Stromal cell of bone marrow (primary cell): ENCODE data around the gene FIBP.
"Not testable (repeated sequence)": the region's sequence is repeated elsewhere in the genome, so short reads cannot be mapped to it uniquely, and the experiment has no call there.

ENCODE experiments used
- DNase-seq: peaks from one replicate; pipeline ENCODE4 v3.0.0-alpha.2; 2012; ENCODE audit warnings: low read depth

Gene FIBP

DNA sequence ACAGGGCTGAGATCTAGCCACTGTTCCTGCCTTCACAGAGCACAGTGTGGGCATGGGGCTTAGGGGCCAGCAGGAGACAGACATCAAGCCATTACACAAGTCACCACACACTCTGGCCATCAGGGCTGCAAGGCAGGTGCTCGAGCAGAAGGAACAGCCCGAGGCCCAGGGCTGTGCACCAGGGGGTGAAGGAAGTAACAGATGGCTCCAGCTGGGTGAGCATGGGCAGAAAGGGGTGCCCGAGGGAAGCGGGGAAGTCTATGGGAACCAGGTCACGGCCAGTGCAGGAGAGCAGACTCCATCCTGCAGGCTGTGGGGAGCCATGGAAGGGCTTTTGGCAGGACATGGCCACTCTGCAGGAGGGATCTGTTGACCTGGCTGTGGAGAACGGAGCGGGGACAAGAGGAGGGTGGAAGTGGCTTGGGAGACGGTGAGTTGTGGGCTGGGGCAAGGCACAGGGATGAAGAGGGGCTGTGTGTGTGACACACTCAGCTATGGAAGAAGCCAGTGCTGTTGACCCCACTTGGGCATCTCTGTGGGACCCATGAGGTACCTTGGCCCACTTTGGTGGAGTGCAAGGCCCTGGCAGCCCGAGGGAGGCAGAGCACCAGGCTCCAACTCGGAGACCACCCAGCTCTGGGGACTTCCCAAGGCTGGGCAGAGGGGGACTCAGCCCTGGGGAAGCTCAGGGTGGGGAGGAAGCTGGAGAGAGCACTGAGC is 27.0 kb upstream of the FIBP start:
- DNase-seq, result no peak

DNA sequence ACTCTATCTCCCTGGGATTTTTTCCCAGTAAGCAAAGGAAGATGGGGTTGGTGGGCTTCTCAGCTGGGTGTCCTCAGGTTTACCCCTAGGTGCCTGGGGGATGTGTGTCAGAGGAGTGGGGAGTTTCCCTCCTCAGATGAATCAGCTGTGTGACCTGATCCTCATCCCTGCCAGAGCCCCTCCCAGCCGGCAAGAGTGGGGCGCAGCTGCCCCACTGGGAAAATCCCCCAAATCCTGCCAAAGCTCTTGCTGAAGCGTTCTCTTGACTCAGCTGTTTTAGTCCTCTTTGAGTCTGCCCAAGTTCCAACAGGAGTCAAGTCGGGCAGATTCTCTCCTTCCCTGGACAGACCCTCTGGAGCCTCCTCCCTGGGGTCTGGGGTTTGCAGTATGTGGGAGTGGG is 24.6 kb upstream of the FIBP start:
- peak; percentile 79 for DNase-seq

DNA sequence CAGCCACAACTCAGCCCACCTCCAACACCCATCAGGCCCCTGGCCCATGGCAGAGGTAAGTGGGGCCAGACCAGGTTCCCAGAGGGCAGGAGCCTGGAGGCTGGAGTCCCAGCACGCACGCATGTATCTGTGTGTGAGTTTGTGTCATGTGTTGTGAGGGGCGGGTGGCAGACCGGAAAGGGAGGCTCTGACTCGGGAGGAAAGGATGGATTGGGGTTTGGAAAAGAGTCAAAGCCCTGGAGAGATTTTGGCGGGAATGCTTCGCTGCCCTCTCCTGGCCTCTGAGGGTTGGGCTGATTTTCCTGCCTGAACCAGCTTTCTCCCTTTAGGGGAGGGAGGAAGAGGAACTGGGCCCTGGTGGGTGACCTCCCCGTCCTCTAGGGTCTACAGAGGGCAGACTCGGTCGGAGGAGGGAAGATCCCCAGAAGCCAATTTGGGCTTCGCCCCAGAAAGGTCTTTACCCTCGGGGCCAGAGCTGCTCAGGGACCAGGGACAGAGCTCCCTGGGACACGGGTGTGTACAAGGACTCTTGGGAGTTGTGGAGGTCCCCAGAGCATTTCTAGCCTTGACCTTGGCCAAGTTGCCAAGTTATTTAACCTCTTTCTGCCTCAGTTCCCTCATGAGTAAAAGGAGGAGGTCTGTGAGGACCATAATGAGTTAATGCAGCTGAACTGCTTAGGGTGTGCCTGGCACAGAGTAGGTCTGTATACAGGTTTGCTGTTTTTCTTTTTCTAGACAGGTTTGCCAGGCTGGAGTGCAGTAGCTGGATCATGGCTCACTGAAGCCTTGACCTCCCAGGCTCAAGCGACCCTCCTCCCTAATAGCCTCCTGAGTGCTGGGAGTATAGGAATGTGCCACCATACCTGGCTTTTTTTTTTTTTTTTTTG is 23.7 kb upstream of the FIBP start:
- DNase-seq, result peak; percentile 93

DNA sequence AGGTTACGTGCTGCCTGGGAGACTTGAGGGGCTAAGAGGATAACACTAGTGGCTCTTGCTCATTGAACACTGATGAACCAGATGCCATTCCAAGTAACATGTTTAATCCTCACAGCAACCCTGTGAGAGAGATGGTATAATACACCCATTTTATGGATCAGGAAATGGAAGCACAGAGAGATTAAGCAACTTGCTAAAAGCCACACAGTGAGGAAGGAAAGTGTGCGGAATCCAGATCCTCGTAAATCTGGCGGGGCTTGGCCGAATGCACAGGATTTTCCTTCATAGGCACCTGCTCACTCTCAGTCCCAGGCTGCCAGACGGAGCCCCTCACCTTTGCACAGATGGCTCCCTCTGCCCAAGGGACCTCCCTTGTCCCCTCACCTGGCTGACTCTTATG is 19.6 kb upstream of the FIBP start:
- no peak for DNase-seq

DNA sequence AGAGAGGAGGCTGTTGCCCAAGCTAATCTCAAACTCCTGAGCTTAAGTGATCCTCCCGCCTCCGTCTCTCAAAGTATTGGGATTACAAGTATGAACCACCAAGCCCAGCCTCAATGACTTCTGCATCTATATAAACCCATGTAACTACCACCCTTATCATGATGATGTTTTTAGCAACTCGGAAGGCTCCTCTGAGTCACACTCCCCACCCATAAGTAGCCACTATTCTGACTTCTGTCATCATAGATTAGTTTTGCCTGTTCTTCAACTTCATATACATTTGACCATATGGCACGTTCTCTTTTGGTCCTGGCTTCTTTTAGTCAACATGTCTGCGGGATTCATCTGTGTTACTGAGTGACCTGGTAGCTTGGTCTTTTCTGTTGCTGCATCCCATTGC is 18.3 kb upstream of the FIBP start:
- DNase-seq, result no peak

DNA sequence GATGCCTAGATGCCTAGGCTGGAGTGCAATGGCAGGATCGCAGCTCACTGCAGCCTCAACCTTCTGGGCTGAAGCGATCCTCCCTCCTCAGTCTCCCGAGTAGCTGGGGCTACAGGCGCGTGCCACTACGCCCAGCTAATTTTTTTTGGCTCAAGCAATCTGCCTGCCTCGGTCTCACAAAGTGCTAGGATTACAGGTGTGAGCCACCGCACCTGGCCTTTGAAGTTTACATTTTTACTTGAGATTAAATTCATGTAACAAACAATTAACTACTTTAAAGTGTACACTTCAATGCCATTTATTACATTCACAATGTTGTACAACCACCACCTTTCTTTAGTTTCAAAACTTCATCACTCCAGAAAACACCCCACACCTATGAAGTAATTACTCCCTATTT is 15.4 kb upstream of the FIBP start:
- no peak for DNase-seq

DNA sequence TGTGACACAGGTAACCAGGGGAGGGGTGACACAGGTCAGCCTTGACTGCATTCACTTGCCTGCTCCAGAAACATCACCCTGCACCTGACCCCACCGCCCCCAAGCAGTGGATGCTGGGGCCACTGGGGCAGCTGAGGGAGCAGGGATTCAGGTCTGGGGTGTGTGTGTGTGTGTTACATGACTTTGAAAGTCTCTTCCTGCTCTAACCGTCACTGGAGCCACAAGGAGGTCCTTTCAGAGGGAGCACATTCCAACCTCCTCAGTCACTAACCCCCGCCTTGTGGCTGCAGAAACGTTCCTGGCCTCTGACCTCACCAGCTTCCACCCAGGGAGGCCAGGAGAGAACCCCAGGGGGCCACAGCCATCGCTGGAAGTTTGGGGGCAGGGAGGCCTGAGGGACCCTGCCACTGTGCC is 14.8 kb upstream of the FIBP start:
- peak; percentile 69 for DNase-seq

DNA sequence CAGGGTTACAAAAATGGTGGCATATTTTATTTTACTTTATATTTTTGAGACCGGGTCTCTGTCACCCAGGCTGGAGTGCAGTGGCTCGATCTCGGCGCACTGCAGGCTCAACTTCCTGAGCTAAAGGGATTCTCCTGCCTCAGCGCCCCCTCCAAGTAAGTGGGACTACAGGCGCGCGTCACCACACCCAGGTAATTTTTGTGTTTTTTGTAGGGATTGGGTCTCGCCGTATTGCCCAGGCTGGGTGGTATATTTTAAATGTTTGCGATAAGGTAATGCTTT is 12.6 kb upstream of the FIBP start:
- DNase-seq, result no peak

DNA sequence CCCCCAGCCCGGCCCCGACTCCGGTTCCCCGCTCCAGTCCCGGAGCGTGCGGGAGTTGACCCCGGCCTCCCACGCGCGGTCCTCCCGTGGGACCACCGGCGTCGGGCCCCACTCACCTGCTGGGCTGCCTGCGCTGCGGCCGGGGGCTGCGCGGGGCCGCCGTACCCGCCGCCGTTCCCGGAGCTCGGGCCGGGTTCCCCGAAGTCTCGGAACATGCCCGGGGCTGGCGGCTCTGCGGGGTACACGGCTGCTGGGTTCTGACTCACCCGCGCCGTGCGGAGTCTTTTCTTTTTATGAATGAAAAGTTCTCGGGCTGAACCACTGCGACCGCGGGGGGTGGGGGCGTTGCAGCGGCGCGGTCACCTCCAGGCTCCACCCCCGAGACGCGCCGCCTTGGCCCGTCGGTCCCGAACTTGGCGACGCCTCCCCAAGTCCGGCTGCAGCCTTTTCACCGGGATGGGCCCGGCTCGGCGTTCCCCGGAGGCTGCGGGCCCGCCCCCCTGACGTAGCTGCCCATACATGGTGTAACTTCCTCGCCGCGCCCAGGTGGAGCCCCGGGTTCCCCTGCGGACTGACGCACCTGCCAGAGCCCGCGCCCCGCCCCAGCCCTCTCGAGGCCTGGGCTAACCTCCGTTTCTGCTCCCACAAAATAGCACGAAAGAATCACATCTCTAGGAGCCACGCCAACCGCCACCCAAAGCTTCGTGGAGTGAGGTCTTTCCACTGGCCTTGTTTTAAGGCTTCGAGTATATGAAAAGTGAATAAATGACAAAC is 12.0 kb upstream of the FIBP start, which contains the start of gene FOSL1:
FOSL1 (minus strand) TSS at position 264 of the 774 bp plus-strand sequence; CDS start at position 215, 49 bp downstream.
- DNase-seq, result peak; percentile 92

DNA sequence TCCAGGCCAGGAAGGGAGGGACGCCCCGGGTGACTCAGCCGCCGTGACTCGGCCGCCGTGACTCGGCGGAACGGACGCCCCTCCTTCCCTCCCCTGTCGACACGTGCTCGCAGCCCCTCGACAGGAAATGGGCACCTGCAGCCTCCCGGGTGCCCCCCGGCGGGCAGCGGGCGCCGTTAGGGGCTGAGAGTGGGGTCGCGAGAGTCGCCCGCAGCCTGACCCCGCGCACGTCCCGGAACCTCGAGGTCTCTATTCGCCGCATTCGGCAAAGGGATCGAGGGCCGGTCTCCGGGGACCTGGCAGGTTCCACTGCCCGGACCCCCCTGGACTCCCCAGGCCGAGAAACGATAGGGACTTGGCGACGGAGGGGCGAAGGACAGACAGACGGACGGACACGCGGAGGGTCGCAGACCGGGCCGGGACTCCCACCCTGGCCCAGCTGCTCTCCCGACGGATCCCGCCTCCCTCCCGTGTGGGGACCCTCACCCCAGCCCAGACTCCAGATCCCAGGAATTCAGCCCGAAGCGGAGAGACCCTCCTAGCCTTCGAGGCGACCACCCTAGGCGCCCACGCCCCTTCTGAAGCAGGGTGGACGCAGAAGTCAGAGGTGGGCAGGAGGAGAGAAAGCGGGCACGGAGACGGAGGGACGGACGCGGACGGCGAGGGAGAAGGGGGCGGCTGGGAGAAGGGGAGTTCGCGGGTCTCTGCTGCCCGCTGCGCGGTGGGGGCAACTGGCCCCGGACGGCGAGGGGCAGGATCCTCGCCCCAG is 11.3 kb upstream of the FIBP start:
- DNase-seq, result peak; percentile 64

DNA sequence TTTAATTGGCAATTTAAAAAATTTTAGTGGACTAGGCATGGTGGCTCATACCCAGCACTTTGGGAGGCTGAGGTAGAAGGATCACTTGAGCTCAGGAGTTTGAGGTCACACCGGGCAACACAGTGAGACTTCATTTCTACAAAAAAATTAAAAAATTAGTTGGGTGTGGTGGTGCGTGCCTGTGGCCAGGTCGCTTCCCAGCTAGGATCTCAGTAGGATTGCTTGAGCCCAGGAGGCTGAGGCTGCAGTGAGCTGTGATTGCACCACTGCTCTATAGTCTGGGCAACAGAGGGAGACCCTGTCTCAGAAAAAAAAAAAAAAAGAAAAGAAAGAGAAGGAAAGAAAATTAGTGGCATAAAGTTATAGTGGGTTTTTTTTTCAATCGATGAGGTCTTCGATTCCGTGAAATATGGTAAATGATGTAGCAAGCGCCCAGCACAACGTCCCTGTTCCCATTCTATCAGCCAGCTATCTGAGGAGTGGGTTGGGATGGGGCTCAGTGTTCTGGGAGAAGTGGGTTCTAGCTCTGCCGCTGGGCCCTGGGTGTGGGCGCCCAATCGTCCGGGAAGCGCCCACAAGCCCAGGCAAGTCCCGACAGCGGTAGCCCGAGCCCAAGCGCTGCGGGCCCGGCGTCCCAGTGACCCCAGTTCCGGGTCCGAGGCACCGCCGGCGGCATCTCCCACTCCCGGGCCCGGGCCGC is 10.5 kb upstream of the FIBP start:
- DNase-seq, result no peak

DNA sequence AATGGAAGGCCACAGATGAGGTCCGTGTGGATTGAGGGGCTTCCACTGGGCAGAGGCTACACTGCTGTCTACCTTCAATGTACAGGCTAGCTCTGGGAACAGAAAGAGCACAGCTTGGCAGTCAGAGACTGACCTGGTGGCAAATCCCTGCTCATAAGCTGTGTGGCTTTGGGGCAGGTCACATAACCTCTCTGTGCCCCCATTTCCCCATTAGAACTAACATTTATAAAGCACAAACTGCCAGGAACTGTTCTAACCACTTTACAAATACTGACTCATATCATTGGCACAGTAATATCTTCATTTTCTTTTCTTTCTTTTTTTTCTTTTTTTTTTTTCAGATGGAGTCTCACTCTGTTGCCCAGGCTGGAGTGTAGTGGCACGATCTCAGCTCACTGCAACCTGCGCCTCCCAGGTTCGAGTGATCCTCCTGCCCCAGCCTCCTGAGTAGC is 8.8 kb upstream of the FIBP start:
- no peak for DNase-seq

DNA sequence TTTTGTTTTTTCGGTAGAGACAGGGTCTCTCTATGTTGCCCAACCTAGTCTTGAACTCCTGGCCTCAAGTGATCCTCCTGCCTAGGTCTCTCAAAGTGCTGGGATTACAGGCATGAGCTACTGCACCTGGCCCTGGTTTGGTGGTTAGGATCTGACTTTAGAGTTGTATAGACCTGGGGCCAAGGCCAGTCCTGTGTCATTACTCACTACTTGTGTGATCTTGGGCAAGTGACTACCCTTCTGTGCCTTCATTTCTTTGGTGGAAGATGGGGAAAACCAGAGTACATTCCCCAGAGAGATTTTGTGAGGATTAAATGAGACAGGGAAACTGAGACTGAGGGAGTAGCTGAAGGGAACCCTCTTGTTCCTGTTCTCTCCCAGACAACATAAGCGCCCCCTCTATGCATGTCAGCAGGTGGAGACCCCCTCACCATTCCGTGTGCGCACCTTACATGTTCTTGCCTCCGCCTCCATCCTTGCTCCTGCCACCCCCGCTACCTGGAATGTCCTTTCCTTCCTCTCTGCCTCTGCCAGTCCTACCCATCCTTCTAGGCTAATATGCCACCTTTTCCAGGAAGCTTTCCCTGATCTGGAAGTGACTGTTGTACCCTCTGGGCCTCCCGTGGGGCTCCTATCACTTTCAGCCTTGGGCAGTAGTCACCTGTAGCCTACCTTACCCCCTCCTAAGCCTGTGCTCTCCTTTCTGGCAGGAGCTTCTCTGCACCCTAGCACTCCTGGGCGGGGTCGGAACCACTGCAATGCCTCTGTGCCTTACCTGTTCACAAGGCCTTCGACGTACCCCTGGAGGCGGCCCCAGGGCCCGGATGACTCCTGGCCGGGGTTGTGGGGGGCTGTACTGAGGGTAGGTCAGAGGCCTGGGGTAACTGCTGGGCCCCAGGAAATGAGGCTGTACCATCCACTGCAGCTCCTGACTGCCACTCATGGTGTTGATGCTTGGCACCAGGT is 8.0 kb upstream of the FIBP start:
- no peak for DNase-seq

DNA sequence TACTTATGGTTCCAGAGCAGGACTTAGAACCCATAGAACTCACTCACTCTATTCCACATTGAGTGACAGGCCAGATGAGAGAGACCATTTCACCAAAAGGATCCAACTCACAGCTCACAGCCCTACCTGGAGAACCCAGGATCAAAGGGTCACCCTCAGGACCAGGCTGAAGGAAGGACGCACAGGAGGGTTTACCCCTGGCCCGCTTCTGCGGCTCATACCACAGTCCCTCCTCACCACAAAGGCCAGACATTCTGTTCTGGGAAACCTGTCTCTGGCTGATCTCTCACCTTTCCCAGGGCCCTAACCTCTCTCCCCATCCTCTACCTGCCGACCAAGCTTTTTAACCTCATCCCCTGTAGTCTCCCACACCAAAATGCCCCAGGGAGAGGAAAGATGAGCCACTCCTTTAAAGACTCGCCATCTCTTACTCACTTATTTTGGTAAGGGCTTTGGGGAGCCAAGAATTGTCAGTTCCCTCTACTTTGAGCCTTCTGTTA is 7.3 kb upstream of the FIBP start:
- DNase-seq, result no peak

DNA sequence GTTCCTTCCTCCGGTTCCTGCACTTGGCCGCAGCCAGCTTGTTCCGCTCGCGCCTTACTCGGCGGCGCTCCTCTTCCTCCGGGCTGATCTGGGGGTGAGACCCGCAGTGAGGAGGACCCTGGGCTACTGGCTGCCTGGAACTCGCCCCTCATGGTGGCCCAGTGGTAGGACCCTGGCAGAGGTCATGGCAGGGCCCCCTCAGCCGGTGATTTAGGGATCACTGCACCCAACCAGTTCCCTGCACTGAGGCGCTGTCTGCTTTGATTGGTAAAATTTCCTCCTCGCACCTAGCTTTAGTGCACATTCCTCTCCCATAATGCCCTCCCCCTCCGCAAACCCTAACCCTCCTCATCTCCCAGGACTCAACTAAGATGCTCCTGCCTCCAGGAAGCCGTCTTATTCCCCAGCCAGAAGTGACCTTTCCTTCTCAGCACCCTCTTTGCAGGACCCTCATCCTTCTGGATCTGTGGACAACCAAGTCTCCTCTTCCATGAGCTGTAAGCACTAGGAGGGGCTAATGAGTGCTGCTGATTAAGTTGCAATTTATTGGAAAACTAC is 5.8 kb upstream of the FIBP start:
- DNase-seq, result no peak

DNA sequence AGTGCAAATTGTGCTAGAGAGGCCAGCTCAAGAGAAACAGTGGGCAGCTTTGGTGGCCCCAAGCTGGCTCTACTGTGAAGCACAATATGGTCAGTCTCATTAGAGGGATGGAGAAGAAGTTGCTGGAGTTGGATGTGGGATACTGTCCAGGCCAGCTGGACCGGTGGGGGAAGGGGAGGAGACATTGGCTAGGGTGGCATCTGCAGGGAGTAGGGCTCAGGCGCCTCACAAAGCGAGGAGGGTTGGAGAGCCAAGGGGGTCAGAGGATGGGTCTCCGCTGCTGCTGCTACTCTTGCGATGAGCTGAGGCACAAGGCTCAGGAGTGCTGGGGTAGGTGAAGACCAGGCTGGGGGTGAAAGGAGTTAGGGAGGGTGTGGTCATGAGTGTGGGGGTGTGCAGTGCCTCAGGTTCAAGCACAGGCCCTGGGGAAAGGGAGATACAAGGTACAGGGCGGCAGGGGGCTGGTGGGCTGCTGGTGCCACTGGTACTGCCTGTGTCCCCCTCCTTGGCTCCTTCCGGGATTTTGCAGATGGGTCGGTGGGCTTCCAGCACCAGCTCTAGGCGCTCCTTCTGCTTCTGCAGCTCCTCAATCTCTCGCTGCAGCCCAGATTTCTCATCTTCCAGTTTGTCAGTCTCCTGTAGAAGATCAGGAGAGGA is 4.5 kb upstream of the FIBP start:
- DNase-seq, result no peak

DNA sequence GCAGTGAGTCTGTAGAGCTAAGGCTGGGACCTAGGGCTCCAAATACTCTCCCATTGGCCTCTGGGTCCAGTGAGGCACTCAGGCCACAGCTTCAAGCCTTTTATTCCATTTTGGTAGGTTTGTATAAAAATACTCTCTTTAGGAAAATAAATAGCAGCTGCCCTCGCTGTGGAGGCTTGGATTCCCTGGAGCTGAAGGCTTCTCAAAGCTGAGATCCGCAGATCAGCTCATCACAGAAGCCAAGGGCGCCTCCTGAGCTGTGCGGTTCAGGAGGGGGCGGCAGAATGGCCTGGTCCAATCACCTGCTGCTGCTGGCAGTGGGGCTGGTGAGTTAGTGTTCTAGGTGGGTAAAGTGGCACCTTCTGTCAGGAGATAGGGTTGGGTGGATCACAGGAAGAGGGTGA is 3.9 kb upstream of the FIBP start:
- DNase-seq, result not testable (repeated sequence)

DNA sequence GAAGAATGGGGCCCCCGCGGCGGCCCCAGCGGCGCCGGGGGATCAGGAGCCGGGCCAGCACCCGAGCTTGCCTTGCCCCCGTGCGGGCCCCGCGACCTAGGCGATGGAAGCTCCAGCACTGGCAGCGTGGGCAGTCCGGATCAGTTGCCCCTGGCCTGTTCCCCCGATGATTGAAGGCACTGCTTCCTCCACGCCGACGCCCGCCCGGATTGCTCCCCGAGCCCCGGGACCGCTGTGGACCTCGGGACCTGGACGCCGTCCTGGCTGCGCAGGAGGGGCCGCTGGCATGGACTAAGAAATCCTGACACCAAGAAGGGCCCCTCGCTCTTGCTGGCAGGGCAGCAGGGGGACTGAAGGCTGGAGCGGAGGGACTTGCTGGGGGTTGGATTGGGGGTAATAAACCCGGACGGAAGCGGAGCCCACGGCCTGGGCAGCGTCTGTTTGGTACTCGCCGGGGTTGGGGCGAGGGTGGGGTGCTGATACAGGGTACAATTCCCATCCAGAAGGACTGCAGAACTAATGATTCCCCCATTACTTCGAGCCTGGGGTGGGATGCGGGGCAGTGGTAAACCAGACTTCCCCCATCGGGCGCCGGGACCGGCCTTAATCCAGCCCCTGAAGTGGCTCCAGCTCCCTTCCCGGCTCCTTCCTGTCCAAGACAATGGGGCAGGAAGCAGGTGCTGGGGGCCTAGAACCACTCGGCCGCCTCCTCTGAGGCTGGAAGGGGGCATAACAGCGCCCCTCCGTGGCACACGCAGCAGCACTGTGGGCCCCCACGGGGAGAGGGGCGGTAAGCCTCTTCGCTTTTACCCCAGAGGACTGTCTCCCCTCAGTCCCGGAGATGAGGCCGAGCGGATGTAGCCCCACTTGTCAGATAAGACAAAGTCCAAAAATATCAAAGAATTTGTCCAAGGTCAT is 3.2 kb upstream of the FIBP start:
- DNase-seq, result no peak
